HL-60 (cell line): ENCODE measurements around the gene EMX2.

ENCODE experiments used
- REST ChIP-seq: IDR thresholded peaks from 2 replicates; pipeline ENCODE4 v1.6.1; 2012; ENCODE audit warnings: low read depth; ENCODE audit not compliant: insufficient replicate concordance
- TF ChIP-seq, protein P1 (sequence below): IDR thresholded peaks from one replicate; pipeline ENCODE4 v1.5.1; 2011; ENCODE audit warnings: low read length, control low read depth, inconsistent platforms; ENCODE audit not compliant: insufficient read depth

DNA sequence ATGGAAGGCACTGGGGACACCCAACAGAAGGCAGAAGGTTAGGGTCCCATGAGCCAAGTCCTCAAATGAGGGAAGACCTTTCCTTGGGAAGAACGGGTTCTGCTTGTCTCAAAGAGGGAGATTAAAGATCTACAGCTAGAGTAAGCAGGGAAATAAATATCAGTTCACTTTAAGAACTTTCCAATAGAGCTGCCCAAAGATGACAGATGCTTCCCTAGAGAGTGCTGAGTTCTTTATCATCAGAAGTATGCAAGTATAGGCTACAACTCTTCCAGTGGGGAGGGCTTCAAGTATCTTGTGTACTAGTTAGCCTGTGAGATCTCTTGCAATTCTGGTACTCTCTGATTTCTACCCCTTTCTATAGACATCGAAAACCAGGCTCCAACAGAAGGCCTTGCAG, 39.4 kb downstream of the EMX2 start:
- TF ChIP-seq, protein P1, sequence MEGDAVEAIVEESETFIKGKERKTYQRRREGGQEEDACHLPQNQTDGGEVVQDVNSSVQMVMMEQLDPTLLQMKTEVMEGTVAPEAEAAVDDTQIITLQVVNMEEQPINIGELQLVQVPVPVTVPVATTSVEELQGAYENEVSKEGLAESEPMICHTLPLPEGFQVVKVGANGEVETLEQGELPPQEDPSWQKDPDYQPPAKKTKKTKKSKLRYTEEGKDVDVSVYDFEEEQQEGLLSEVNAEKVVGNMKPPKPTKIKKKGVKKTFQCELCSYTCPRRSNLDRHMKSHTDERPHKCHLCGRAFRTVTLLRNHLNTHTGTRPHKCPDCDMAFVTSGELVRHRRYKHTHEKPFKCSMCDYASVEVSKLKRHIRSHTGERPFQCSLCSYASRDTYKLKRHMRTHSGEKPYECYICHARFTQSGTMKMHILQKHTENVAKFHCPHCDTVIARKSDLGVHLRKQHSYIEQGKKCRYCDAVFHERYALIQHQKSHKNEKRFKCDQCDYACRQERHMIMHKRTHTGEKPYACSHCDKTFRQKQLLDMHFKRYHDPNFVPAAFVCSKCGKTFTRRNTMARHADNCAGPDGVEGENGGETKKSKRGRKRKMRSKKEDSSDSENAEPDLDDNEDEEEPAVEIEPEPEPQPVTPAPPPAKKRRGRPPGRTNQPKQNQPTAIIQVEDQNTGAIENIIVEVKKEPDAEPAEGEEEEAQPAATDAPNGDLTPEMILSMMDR = no peak
- TF ChIP-seq REST = no peak
